Smooth muscle cell of the brain vasculature (primary cell): Measurements from ENCODE around the gene ERO1A.
"Not testable (repeated sequence)": the region's sequence is repeated elsewhere in the genome, so short reads cannot be mapped to it uniquely, and the experiment has no call there.

Experiments used
- DNase-seq: peaks from one replicate; pipeline ENCODE4 v3.0.0-alpha.2; 2012; ENCODE audit warnings: low read depth, low spot score

Gene ERO1A, protein sequence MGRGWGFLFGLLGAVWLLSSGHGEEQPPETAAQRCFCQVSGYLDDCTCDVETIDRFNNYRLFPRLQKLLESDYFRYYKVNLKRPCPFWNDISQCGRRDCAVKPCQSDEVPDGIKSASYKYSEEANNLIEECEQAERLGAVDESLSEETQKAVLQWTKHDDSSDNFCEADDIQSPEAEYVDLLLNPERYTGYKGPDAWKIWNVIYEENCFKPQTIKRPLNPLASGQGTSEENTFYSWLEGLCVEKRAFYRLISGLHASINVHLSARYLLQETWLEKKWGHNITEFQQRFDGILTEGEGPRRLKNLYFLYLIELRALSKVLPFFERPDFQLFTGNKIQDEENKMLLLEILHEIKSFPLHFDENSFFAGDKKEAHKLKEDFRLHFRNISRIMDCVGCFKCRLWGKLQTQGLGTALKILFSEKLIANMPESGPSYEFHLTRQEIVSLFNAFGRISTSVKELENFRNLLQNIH

DNA sequence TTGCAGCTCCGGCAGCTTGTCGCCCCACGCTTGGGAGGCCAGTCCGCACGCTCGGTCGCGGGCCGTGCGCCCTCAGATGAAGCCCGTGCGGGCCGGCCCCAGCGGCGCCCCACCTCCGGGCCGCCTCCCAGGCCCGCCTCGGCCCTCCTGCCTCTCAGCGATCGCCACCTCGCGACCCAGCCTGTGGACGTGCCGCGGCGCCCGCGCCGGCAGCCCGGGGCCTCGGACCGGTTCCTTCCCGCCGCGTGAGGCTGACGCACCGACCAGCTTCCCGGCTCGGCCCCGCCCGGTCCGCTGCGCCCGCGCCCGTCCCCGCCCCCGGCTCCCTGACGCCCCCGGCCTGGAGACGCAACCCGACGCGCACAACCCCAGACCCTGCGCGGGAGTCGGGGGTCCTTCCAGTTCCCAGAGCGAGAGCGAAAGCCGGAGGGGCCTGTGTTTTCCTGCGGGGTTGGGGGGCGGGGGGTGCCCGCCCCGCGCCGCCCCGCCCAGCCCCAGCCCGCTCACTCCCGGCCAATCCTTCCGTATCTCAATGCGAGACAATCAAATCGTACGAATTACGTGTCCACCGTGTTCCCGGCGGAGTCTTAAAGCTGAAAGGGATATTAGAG, at the start of gene ERO1A:
ERO1A (minus strand) TSS at position 78 of the 611 bp plus-strand sequence; CDS start at position 1, 77 bp downstream.
- DNase-seq = peak; percentile 45

DNA sequence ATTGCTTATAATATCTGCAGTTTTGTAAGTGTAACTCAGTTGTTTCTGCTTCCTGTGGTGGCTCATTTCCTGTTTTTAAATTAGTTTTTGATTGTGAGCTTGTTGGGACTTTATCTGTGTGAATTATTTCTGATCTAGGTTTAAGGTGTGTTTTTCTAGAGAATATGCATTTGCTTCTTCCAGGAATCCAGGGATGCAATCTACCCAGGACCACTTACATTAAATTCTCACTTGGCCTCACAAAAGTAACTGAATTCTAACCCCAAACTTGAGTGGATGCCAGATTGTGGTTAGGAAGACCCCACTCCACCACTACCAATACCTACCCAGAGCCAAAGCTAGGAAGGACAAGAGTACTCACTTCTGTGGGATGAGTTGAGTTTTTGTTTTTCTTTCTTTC, 46.5 kb upstream of the ERO1A start:
- DNase-seq = no peak

DNA sequence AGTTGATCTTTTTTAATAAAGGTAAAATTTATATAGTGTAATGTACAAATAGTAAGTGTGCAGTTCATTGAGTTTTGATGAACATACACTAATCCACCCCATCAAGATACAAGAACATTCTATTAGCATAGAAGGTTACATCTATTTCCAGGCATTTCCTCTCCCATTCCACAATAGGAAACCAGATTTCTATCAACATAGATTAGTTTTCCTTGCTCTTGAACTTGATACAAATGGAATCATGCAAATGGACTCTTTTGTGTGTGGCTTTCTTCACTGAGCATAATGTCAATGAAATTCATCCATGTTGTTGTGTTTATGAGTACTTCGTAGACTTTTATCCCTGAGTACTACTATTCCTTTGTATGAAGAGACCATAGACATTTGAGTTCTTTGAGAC, 45.4 kb upstream of the ERO1A start:
- DNase-seq = no peak

DNA sequence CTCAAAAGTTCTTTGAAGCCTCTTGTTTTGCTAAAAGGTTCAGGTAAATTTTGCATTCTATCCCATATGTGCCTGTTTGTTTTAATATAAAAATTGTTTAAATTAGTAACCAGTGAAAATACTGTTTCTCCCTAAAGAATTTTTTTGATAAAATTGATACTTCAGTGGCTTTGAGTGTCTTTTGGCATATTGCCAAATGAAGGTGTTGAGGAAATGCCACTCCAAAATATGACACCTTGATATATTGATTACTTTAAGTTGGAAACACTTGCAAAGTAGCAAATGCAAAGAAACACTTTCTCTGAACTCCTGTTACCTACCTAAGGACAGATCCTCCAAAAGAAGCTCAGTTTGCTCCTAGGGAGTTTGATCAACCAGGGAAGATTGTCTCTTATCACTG, 43.1 kb upstream of the ERO1A start:
- DNase-seq = no peak

DNA sequence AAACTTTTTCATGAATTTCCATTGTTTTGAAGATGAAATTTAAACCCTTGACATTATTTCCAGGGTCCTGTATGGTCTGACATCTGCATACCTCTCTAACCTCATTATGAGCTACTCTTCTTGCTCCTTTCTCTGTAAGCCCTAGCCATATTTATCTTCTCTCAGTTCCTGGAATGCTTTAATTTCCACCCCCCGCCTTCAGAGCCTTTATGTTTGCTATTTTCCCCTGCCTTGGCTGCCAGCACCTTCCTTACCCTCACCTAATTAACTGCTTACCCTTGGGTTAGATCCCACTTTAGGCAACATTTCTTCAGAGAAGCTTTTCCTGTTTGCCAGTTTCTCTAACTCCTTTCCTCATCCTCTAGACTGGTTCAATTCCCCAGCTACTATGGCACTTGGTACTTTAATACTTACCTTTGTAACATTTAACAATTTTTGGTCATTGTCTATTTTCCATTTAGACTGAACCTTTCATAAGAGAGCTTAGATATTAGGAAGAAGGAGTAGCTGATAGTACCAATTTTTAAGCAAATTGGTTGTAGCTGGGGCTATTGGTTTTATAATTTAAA, 40.6 kb upstream of the ERO1A start:
- DNase-seq = no peak

DNA sequence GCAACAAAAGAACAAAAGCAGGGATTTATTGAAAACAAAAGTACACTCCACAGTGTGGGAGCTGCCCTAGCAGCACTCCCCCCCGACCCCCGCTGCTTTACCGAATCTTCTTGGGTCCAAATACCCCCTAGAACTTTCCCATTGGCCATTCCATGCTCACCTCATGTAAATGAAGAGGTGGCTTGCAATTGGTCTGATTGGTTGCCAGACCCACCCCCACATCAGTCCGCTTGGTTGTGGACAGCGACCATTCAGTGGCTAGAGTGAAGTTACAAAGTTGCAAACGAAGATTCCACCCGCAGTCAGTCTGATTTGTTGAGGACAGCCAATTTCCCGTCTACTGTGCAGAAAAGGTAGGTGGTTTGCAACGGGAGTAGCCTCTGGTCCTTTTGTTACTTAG, 38.5 kb upstream of the ERO1A start:
- DNase-seq = no peak

DNA sequence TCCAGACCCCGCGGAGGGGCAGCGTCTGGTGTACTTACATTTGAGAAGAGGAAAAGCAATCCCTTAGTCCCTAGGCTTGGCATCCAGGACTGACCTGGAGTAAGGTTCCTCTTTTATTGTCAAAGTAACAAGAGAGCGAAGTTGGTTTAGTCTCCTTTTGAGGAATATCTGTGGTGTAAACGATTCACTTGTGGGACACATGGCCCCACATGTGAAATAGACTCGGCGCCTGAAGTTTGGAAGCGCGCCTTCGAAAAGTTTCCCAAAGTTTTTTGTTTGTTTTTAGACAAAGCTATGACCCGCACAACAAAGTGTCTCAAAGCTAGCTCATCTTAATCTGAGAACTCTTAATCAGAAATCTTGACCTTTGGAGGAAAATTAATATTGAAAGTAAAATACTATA, 35.4 kb upstream of the ERO1A start:
- DNase-seq = no peak

DNA sequence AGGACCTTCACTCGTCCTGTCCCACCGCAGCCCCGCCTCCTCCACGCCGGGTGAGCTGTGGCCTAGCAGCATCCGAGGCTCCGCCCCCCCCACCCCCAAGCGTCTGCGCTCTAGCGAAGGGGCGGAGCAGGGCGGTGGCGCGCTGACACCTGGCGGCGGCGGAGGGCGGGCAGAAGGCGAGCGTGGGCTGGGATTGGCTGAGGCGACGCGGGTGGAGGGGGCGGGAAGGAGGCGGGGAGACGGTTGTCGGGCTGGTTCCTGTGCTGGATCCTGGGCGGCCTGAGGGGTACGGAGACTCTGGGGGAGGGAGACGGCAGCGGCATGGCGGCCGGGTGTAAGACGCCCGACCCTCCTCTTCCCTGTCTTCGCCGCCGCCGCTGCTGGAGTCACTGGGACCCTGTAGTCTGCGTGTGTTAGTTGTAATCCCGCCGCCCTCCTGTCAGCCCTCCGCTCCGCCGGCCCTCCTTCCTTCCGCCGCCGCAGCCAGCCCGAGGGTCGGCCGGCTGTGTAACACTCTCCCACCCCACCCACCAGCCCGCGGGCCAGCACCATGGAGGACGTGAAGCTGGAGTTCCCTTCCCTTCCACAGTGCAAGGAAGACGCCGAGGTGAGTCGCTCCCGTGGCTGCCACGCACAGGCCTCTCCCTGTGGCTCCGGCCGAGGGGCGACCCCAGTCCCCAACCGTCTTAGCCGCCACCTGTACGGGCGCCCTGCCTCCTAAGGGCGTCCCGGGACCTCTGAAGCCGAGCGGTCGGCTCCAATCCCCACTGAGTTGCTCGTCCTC, 34.8 kb upstream of the ERO1A start, which contains the start of gene STYX:
STYX (plus strand) TSS at position 242 of the 784 bp plus-strand sequence; CDS start at position 551, 309 bp downstream.
- DNase-seq = peak; percentile 98

DNA sequence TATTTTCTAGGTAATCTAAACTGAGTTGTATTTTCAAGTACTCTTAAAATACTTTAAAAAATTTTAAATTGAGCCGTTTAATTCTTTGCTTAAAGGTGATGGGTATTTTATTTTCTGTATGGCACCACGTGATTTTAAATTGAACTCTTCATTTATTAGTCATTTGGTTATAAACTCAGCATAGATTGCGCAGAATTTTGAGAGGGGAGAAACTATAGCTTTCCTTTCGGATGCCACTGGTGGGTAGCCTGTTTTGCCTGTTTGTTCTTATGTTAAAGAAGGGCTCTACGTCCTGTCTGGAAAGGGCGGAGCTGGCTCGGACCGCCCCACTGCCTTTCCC, 34.2 kb upstream of the ERO1A start:
- DNase-seq = no peak

DNA sequence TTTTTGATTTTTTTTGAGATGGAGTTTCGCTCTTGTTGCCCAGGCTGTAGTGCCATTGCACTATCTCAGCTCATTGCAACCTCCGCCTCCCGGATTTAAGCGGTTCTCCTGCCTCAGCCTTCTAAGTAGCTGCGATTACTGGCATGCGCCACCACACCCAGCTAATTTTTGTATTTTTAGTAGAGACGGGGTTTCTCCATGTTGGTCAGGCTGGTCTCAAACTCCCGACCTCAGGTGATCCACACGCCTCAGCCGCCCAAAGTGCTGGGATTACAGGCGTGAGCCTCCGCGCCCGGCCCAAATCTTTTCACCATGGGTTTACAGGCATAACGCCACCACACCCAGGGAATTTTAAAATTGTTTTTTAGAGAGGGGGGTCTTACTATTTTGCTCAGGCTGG, 33.7 kb upstream of the ERO1A start:
- DNase-seq = not testable (repeated sequence)

DNA sequence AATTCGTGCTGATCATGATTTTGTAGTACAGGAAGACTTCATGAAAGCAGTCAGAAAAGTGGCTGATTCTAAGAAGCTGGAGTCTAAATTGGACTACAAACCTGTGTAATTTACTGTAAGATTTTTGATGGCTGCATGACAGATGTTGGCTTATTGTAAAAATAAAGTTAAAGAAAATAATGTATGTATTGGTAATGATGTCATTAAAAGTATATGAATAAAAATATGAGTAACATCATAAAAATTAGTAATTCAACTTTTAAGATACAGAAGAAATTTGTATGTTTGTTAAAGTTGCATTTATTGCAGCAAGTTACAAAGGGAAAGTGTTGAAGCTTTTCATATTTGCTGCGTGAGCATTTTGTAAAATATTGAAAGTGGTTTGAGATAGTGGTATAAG, 32.2 kb upstream of the ERO1A start:
- not testable (repeated sequence) for DNase-seq

DNA sequence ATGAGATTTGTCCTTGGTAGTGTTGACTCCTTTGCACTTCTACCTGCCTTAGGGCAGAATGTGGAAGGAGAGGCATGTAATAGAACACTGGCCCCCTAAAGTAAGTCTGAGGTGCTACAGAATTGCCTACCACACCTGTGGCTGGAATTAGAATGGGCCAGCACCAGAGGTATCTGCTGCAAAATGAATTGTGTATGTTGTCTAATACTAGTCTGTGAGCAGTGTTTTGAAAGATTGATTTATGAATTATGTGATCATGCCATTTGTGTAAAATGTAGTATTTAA, 28.9 kb upstream of the ERO1A start:
- no peak for DNase-seq

DNA sequence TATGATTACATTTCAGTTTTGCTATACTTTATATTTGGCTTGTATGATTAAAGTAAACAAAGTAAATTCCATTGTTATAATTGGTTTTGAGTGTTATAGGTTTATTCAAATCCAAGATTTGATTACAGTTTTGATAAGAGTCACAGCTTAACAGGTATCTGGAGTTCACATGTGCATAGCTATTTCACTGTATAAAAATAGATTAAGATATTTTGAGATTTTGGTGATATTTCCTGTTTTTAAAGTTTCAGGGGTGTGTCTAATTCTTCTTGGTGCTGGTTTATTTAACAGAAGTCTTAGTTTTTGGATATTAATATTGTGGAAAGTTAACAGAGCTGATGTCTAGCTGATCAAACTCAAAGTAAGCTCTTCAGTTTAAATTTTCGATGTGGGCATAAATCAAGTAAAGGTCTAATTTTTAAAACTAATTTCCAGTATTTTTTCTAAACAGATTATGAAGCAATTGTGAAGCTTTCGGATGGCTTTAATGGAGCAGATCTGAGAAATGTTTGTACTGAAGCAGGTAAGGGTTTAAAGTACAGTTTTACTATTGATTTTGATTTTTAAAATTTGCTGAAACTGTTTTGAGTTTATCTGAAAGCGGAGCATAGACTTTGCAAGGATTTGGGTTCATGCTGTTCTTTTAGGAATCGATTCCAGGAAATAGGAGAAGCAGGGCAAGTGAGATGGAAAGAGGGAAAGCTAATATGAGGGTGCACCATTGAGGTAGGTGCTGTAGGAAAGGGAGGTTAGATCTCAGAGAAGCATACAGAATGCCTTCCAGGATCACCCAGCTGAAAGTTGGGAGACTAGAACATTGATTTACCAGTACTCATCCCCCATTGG, 28.4 kb upstream of the ERO1A start:
- DNase-seq = no peak

DNA sequence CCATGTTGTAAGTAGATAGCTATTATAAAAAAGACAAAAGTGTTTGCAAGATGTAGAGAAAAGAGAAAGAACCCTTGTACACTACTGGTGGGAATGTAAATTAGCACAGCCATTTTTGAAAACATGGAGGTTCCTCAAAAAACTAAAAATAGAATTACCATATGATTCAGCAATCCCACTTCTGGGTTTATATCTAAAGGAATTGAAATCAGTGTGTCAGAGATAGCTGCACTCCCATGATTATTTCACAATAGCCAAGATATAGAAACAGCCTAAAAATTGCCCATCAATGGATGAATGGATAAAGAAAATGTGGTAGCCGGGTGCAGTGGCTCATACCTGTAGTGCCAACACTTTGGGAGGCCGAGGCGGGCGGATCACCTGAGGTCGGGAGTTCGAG, 20.8 kb upstream of the ERO1A start:
- DNase-seq = no peak

DNA sequence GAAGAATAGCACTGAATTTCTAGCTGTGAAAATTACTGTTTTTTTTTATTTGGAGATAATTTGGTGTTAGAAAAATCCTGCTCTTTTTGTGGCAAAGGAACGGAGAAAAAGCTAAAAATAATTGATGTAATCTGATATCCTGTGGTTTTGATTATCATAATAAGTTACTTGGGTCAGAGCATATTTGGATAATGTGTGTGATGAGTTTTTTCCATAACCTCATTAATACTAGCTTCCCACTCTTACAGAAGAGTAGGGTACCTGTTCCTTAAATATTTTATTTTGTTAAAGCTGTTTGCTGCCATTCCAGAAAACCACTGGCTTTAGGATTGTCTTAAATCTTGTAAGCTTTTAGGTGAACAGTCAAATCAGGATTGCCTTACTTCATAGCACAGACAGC, 16.3 kb upstream of the ERO1A start:
- no peak for DNase-seq

DNA sequence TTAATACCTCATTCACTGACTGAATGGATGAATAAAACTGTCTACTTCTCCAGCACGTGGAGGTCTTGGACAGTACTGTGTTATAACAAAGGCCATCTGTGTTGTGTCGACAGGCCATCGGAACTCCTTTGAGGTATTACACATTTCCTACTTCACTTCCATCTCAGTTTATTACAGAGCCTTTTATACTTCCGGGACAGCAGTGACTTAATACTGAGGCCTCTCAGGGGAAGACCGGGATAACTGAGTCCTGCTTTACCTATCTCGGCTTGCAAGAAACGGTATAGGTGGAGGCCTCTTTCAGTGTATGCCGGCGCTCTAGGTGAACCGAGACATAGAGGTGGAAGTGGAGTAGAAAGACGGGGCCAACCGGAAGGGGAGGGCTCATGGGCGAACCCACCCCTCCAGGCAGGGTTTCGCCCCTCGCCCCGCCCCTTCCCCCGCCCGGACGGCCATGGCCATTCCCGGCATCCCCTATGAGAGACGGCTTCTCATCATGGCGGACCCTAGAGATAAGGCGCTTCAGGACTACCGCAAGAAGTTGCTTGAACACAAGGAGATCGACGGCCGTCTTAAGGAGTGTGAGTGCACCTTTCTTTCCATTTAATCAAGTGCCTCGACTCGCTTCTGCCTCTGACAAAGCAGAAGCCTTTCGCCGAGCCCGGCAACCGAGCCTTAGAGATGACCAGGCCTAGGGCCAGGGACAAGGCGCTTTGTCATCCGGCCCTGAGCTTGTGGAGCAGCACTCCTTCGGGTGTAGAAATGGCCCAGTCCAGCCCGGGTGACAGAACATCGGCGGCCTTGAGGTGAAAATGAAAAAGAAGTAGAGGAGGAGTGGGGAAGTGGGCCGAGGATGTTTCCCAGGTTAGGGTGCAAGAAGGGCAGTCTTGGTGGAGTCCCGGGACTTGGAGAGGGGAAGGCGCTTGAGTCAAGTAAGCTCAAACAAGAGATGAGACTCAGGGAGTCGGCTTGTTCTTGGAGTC, 11.7 kb upstream of the ERO1A start, which contains the start of gene PSMC6:
PSMC6 (plus strand) TSS at position 477 of the 983 bp plus-strand sequence; CDS start at position 497, 20 bp downstream.
- DNase-seq = peak; percentile 79

DNA sequence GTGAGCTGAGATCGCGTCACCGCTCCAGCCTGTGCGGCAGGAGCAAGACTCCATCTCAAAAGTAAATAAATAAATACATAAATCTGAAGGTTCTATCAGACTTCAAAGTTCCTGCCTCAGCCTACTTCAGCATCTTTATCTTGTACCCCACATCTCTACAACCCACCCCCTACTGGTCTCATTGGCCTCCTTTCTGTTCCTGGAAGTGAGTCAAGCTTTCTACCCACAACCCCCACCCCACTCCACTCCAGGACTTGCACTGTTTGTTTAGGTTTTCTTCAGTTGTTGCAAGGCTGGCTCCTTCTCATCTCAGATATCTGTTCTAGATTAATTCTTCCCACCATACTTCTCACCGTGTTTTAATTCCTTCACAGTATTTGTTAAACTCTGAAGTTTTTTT, 10.9 kb upstream of the ERO1A start:
- no peak for DNase-seq

DNA sequence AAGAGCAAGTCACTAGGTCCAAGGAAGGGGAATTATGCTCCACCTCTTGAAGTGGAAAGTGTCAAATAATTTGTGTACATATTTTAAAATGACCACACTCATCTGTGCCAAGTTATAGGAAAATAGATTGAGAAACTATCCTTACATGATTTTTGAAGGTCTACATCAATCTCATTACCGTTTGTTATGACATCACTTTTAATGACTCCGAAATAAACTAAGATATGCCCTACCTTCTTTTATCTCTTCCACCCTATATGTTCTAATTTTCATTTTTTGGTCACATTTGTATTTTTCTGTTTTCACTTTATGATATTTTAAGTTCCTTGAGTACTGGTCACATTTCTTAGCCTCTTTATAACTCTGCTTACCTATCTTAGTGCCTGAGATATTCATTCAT, 8.3 kb upstream of the ERO1A start:
- no peak for DNase-seq

DNA sequence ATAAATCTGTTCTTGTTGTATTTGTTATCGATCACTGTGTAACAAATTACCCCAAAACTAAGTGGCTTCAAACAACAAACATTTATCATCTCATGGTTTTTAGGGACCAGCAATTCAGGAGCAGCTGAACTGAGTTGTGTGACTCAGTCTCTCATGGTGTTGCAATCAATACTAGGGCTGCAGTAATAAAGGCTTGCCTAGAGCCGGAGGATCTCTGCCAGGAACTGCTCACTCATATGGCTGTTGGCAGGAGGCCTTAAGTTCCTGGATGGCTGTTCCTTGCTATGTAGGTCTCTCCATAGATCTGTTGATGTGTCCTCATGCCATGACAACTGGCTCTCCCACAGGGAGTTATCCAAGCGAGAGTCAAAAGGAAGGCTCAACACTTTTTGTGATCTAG, 7.9 kb upstream of the ERO1A start:
- no peak for DNase-seq

DNA sequence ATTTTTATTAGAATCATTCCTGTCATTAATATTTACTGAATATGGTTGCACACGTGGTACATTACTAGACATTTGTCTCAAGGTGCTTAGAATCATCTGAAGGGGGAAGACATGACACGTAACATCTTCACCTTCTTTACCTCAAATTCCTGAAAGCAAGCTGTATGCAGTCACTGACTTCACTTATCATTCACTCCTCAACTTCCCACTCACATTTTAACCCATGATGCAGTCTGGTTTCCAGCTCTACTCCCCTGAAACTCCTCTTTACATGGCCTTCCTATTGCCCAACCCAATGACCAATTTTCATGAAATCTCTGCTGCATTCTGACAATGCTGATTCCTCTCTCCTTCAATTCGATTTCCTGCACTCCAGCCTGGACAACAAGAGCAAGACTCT, 5.9 kb upstream of the ERO1A start:
- no peak for DNase-seq
